HG03175 (cell line): Measurements from ENCODE around the gene PGM1.

ENCODE experiments used
- ATAC-seq: cut with Tn5 transposase; IDR thresholded peaks from one replicate; pipeline ENCODE4 v1.9.1; 2021; ENCODE audit warnings: mild to moderate bottlenecking, moderate library complexity; ENCODE audit not compliant: unreplicated experiment

The PGM1 gene

DNA sequence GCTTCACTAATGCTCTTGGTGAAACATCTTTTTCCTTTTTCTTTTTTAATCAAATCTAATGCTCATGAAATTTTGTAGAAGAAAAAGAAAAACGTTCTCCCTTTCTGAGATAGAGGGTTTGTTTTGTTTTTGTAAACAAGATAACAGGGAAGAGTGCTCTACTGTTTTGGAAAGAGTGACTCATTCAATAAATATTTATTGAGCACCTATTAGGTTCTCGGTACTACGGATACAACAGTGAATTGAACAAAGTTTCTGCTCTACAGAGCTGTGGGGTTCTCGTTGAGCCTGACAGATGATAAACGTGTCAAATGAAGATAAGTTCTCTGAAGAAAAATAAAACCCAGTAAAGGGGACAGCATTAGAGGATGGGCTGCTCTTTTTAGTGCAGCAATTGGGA lies 7.0 kb downstream of the PGM1 start:
- no peak for ATAC-seq

DNA sequence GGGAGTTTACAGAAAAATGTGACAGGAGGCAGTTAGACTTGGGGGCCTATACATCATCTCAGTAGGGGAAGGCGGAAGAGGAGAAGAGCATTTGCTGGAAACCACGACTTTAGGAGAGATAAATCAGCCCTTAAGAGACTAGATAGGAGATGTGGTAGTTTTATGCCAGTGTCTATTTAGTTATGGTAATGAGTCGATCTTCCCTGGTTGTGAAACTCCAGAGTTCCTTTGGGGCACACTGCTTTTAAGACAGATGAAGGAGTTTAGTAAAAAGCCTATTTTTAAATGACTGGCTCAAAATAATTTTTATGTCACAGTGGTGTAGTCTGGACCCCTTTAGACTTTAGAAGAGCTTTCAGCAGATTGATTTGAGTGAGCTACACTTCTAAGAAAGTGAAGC lies 7.8 kb downstream of the PGM1 start:
- ATAC-seq = no peak

DNA sequence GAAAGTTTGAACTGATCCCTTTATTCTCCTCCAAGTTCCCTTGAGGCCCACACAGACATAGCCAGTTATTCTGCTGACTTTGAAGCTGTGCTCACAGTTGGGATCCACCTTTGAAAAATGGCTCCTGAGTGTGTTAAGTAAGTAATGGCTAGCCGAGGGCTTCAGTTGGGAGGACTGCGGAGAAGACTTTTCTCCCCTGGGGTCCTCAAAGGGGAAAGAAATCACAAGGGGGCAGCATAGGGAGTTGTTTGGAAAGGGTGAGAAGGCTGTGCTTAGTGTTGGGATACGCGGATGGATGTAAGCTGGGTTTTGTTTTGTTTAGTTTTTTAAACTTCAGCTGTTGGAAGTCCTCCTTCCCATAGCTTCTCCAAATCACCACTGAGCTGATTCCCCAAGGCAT lies 8.3 kb downstream of the PGM1 start:
- no peak for ATAC-seq

DNA sequence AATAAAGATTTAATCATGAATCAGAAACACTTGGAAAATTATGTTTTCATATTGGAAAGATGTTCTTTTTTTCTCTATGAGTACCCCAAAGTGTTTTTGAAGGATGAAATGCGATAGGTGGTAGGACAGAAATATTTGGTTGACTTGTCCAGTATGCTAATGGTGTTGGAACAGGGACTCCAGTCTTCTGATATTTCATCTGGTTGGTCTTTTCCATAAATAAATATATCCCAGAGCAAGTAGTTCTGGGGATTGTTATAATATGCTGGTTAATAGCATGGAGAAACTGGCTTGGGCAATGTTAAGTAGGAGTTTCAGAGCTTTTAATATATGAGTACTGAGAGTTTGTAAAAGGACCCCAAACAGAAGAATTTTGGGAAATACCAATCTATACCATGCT lies 8.7 kb downstream of the PGM1 start:
- ATAC-seq = no peak

DNA sequence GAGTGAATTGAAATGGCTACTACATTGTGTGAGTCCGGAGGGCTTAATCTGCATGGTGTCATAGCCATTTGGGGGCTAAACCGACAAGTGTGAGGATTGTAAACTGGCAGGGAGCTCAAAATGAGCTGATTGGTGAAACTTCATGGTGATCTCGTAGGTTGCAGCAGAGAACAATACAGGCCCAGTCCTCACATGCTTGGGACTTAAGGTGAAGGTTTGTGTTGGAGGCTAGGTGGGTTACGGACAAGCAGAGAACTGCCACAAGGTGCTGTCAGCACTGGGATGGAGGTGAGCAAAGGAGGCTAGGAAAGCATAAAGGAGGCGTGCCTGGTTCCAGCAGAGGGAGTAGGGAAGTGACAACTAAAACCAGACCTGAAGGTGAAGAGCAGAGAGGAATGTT lies 9.4 kb downstream of the PGM1 start:
- ATAC-seq = no peak

DNA sequence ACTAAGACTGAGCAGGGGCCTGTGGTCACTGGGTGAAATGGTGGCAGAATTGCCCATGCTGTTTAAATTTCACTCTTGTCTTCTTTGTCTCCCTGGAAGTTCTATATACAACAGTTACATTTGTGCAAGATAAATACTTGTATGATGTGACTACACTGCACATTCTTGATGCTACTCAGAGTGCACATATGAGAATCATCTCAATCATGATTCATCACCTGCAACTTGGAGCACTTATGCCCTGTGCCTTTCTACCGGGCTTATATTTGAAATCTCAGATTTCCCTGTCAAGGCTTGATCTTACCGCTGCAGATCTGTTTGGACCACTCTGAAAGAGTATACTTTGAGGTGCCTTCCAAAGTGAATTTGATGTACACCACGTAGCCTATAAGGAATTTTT lies 10.6 kb downstream of the PGM1 start:
- ATAC-seq = no peak

DNA sequence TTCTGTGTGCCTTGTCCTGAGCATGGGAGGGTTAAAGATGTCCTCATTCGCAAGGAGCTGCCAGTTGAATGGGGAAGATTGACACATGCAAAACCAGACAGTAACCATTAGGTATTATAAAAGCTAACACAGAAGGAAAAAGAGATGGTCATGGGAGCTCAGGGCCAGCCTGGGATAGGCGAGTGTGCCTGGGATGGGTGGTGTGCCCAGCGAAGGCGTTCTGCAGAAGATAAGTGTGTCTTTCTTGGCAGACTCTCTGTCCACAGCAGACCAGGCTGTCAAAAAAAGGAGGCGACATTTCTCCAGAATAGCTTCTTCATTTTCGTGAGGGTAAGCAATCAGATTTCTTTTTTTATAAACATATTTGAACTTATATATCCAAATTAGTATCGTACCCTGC lies 14.1 kb downstream of the PGM1 start:
- no peak for ATAC-seq

DNA sequence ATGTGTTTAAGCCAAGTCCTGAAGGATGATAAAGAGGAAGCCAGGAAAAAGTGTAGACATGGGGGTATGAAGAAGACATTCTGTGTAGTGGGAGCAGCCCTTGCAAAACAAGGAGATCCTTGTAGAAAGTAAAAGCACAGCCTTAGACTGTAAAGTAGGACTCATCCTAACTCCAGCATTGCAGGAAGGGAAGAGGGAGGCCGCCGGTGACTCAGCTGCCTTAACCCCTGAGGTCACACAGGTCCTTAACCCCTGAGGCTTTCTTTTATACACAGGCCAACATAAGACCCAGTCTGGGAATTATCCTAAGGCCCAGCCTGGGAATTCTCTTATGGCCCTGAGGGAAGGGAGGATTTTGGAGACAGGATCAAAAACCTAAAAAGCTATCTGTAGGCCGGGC lies 18.0 kb downstream of the PGM1 start:
- ATAC-seq = no peak

DNA sequence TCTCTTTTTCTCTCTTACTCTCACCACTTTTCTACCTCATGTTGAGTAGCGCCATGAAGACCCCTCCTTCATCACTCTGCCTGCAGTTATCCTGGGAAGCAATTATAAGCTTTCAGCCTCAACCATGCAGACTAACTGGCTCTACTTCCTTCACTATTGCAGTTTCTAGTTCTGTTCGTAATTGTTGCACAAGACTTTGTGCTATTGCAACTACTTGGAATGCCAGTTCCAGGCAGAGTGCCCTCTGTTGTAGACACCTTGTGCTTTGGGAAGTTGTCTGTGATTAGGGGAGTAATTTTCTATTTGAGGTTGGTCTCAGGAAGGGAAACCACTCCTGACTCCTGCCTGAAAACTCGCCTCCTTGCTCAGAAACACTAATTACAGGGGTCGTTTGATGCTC lies 19.4 kb downstream of the PGM1 start:
- ATAC-seq = no peak

DNA sequence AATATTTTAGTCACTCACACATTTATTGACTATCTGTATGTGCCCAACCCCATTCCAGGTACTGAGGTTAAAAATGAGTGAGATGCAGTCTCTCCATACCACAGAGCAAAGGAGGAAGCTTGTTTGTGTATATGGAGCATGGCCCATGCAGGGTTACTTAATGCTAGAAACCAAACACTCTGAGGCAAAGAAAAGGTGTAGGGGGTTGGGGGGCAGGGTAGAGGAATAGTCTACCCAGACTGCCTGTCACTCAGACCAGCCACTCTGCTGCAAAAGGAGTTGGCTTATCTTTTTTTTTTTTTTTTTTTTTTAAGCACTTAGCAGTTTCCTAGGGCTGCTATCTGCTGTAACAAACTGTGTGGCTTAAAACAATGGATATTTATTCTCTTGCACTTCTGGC lies 19.8 kb downstream of the PGM1 start:
- ATAC-seq = no peak

DNA sequence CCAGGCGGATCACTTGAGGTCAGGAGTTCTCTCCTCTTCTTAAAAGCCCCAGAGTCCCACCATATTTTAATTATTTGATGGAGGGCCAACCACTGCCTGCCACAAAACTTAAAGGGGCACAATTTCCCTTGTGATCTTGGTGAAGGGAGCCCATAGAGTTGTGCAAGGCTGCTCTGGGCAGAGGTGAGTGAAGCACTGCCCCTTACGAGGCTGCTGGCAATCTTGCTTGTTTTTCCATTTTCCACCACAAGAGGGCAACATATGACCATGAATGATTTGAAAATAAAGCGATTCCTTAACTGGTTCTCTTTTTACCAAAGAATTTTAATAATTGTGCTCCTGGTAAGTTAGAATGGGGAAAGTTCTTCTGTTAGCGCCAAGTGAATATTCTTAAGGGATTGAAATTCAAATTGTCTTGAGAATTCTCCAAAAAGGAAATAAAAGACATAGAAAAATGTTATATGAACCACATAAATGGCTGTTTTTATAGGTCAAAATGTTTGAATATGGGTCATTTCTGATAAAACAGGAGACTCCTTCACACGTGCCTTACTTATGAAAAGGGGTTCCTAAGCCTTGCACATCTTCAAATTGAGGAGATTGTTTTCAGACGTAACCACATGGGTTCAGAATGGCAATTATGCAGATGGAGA lies 22.7 kb downstream of the PGM1 start:
- peak; percentile 65 for ATAC-seq

DNA sequence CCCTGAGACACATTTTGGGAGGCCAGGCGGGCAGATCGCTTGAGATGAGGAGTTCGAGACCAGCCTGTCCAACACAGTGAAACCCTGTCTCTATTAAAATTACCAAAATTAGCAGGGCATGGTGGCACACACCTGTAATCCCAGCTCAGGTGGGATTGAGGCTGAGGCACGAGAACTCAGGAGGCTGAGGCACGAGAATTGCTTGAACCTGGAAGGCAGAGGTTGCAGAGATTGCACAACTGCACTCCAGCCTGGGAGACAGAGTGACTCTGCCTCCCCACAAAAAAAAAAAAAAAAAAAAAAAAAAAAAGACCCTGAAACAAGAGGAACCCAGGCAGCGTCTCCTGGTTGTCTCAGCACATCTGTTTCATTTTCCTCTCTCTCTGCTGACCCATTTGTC lies 24.2 kb downstream of the PGM1 start:
- ATAC-seq = no peak

DNA sequence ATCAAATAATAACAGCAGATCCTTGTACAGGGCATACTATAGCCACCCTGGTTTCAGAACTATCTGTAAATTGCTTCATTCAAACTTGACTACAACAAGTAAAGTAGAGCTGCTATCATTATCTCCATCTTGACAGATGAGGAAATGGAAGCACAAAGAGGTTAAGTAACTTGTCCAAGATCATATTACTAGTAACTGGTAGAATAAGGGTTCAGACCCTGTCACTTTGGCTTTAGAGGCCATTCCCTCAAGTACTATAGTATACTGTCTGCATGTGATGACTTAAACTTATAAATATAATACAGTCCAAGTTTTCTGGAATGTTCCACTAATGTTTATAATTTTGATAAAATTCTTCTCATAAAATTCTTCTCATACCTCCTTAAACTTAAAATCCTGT lies 24.8 kb downstream of the PGM1 start:
- ATAC-seq = no peak

DNA sequence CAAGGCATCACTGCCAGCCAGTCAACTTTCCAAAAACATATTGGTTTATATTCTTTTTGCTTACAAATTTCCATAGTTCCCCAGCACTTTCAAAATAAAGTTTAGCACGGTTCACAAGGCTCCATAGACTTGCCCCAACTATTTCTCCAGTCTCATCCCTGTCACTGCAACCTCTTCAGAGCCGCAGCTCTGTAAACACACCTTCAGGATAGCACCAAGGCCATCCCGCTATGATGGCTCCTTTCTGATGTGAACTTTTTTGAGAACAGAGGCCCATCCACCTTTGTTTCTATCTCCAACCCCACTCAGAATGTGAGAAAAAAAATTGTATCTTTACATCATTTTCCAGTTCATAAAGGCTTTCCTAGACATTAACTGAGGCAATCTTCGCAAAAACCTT lies 26.3 kb downstream of the PGM1 start:
- ATAC-seq = no peak

DNA sequence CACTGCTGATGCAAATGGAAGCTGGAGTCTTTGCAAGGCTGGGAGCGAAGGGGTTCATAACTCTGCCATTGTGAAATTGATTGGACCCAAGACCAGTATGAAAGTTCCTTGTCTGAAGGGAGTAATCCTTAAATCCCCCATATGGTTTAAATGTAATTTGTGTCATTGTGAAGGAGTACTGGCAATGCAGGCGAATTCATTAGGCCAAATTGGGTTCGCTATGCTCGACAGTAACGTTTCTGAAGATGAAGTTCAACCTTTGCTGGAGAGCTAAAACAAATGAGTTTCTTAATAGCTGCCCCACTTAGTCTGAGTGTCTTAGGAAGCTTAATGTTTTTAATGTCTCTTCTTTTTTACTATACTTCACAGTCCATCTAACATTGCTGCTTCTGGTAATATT lies 27.5 kb downstream of the PGM1 start:
- ATAC-seq = no peak

DNA sequence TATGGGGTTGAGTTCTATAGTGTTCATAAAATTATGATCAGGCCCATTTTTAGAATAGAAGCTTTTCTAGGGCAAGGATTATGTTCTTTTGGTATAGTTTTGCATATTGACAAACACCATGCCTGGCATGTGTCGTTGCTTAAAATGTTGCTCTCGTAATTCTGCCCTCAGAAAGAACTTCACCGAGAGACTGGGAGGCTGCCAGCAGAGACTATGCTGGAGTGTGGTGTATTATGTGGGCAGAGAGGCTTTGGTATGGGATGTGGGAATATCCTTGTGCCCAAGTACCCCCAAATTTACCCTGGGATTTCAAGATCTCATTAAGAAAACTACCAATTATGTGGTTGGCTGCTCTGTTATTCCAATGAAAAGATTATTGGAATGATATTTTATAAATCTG lies 27.9 kb downstream of the PGM1 start:
- ATAC-seq = no peak

DNA sequence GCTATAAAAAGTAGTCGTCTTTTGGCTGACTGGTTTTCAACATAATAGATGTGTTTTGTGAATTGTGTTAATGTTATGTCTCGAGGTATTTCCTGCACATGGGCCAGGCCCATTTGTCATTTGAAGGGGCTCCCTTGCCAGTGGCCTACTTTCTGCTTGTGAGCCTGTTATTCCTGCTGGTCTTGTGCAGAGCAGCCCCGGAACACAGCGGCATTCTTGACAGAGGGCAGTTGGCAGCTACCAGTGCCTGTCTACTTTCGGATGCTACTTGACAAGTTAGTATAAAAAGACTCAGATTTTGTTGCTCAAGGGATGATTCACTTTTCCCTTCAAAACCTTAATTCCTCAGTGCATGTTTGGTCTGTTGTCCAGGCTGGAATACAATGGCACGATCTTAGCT lies 28.5 kb downstream of the PGM1 start:
- ATAC-seq = no peak

DNA sequence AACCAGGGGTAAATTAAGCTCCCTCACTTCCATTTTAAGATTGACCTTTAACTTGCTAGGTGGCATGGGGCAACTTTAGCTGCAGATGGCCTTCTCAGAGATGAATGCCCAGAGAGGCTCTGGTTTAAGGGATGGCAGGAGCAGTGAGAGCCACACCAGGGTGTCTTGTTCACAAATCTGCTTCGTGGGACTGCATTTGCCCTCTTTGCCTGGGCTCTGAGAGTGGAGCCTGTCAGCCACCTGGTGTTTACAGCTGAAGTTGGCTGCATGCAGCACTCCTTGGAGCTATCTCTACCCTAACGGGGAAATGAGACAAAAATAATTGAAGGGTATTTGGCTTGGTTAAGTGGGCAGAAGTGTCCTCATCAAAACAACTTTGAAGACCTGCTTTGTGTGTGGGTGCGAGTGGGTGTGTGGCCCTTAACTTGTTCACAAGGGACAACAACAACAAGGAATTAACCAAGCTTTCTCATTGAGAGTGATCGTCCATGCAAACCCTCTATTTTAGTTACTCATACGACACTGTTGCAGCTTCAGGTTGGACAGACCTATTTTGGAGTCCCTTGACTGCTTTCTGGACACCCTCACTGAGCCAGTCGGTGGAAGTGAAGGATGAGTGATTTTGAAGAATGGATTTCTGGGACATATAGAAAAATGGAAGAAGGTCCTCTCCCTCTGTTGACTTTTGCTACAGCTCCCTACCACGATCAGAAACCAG lies 29.8 kb downstream of the PGM1 start:
- no peak for ATAC-seq

DNA sequence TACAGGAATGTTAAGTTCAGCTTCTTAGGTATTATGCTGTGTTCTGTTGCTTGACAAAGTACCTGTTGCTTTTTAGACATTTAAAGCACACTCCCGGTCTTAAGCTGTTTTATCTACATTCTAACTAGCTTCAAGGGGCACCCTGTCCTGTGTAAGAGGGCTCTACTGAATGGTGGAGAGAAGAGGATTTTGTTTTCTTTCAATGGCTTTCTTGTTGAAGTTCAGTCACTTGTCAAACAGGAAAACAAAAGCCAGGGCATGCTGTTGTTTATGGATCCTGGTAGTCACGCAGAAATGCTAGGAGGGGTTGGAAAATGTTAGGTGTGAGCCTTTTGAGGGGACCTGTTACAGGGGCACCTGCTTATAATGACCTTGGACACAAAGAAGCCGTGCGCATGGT lies 30.7 kb downstream of the PGM1 start:
- ATAC-seq = no peak

DNA sequence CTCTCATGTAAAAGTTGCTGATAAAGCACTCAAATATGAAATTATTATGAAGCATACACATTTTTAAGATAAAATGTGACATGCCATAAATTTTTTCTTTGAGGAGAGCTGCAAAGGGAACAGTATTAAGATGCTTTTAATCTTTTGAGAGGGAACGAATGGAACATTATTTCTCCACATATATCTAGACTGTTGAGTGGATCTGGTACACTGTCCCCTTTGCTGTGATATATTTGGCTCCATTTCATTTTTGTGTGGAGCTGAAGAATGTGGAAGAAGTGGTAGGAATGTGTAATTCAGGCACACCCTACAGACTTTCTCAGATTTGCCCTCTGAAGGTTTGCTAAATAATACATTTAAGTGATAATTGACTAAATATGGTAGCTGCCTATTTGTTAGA lies 31.7 kb downstream of the PGM1 start:
- no peak for ATAC-seq

DNA sequence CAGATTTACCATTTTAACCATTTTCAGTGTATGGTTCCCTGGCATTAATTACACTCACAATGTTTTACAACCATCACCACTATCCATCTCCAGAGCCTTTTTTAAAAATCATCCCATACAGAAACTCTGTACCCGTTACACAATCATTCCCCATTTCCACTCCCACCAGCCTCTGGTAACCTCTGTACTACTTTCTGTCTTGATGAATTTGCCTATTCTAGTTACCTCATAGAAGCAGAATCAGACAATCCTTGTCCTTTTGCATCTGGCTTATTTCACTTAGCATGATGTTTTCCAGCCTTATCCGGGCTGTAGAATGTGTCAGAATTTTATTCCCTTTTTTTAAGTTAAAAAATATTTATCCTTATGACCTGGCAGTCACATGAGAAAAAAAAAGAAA lies 33.0 kb downstream of the PGM1 start:
- ATAC-seq = no peak

DNA sequence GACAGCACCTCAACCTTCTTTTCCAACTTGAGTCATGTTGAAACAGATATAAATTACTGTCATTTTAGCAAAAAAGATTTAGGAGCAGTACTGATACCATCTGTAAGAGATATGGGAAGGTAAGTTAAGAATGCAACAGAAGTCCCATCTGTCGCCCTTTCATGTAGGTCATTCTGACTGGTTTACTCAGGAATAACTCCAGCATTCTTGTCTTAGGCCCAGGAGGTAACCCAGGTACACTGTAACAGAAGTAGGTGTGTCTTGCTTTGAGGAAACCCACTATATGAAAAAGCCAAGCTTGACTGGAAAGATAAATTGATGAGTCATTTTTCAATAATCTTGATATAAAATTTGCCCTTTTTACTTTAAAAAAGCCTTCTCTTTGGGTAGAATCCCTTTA lies 35.4 kb downstream of the PGM1 start:
- ATAC-seq = no peak

DNA sequence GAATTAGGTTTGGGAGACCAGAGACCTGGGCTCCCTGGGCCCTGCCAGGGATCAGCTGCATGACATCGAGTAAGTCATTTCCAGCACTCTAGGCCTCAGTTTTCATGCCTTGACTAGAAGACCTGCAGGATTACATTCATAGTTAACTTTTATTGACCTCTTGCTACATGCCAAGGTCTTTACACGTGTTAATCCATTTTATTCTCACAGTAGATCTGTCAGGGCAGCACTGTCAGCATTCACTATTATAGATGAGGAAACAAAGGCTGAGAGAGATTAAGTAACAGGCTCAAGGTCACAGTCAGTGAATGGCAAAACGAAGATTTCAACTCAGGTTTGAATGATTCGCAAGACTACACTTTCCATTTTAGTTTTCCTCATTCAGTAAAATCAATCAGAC lies 37.0 kb downstream of the PGM1 start:
- ATAC-seq = no peak
